Stimulated activated CD8-positive, alpha-beta memory T cell treated with anti-CD3 and anti-CD28 coated beads, Interleukin-4, amount 100 ng/mL, for 48 hours (primary cell): Measurements from ENCODE around the gene ZNF302.

Source experiments
- DNase-seq: peaks from one replicate; pipeline ENCODE4 v3.0.0-alpha.2; 2020

ZNF302 gene

DNA sequence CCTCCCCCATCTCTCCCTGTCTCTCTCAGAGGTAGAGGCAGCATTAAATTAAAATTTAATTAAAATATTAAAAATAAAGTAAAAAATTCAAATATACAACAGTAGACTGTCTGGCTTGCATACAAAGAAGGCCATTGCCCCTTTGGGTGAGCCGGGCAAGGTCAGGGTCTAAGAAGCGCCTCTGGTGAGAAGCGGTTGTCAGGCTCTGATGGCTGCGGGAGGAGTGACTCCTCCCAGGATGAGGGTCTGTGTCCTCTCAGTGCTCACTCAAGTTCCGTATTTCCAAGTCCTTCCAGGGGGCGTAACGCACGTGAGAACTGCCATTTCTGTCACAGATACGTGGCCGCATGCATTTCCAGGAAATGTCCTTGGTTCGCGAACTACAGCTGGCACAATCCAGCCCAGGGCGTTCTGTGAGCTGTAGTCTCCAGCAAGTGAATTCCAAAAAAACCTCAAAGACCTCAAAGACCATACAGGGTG, 55.8 kb downstream of the ZNF302 start:
- DNase-seq = no peak

DNA sequence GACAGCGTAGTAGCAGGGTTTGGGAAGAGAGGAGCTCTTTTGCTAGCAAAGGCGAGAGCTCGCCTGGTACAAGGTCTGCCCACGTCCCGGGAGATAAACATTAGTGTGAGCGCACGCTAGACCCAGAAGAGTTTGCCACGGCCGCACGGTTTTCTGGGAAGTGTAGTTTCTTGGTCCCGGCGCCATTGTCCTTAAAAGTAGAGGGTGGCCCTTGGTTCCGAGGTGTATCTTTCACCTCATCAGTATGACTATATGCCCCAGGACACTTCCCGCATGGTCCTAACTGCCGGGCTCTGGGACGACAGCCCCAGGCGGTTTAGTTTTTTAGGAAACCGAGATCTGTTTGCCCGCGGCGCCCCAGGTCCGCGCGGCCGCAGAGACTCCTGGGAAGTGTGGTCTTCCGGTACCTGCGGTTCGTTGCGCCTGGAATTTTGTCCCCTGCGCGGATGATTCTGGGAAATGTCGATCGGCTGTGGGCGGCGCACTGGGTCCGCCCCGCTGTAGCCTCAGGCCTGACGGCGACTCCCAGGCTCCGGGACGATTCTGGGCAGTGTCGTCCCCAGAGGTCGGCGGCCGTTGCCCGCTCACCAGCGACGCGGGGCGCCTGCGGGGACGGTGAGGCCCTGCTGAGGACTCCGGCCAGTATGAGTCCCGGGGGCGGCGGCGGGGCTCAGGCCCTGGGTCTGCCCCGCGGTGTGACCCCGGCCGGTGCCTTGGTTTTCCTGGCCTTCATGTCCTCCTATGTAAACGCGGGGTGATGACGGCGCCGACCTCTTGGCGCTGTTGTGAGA, 56.5 kb downstream of the ZNF302 start, which contains the start of gene ZNF181:
TSS of gene ZNF181 (plus strand) at position 498 of the 791 bp plus-strand sequence. CDS start 795 bp downstream, outside the sequence.
- peak; percentile 85 for DNase-seq

DNA sequence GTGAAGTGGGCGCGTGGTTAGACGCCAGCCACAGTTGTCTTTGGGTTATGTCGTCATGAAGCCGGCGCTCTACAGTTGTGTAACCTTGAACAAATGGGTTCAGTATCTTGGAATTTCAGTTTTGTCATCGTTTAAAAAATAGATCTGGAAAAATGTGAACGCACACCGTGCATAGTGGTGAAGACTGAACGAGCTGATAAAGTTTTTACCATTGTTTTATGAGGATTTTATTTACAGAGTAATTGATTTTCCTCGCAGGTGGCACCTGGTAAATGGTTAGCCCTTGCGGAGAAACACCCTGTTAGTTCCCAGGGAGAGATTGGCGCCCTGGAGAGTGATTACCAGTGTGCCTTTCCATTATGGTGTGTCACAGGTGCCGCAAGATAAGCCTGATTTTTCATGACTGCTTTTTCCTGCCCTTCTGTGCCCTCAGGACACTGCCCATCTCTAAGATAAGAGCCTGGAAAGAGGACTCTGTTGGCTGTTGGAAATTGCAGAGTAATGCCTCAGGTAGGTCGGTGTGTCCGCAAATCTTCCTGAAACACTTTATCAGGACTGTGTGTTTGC, 57.1 kb downstream of the ZNF302 start:
- DNase-seq = no peak
